ENCODE data around the gene AURKAIP1.

The AURKAIP1 gene

GRCh38 chr1:1374929-1375662 lies at the start of gene AURKAIP1:
AURKAIP1 (minus strand) TSS chr1:1375207; CDS start chr1:1374756, 451 bp downstream.
- ChIA-PET CTCF (interaction anchor here (0.8 to 9.3 kb wide), 9 partner anchors 8 to 130 kb away, joined by 3 to 138 read pairs (median 7); partner anchors contain the start of genes CCNL2 and DVL1), POLR2A (interaction anchor here (0.7 to 3.1 kb wide), 15 partner anchors 10 to 70 kb away, joined by 3 to 36 read pairs (median 4); partner anchors contain the start of genes CCNL2, MRPL20 and MXRA8)
- TF ChIP-seq CTCF (IDR thresholded peaks at IDR 0.05; ENCODE audit: insufficient read depth, low read length, missing control alignments) = peak; percentile 67
- peak; percentile 97 for DNase-seq (ENCODE audit: low read depth, low spot score)
- H3K4me3 ChIP-seq (ENCODE audit: low read depth, low read length) = peak within 1 kb of the TSS; percentile 85

- no peak for TF ChIP-seq CTCF (IDR thresholded peaks at IDR 0.05; ENCODE audit: insufficient read depth, low read length, missing control alignments)
- DNase-seq (ENCODE audit: low read depth, low spot score) = no peak
- no peak overlapping the region for H3K4me3 ChIP-seq (ENCODE audit: low read depth, low read length)
- POLR2A ChIA-PET = no interaction called here
- CTCF ChIA-PET = no interaction called here
Measured at GRCh38 chr1:1424707-1425106, 49.7 kb upstream of the AURKAIP1 start.

GRCh38 chr1:1423245-1423597 lies 48.2 kb upstream of the AURKAIP1 start:
- POLR2A ChIA-PET = no interaction called here
- DNase-seq (ENCODE audit: low read depth, low spot score) = no peak
- no peak for TF ChIP-seq CTCF (IDR thresholded peaks at IDR 0.05; ENCODE audit: insufficient read depth, low read length, missing control alignments)
- H3K4me3 ChIP-seq (ENCODE audit: low read depth, low read length) = no peak overlapping the region
- CTCF ChIA-PET = interaction anchor here (1.2 to 2.3 kb wide), 2 partner anchors 19 to 24 kb away, joined by 3 to 10 read pairs; no protein-coding TSS in a partner anchor

GRCh38 chr1:1422465-1423244 lies 47.6 kb upstream of the AURKAIP1 start:
- no peak for TF ChIP-seq CTCF (IDR thresholded peaks at IDR 0.05; ENCODE audit: insufficient read depth, low read length, missing control alignments)
- H3K4me3 ChIP-seq (ENCODE audit: low read depth, low read length) = no peak overlapping the region
- no peak for DNase-seq (ENCODE audit: low read depth, low spot score)
- CTCF ChIA-PET = interaction anchor here (1.2 to 2.3 kb wide), 2 partner anchors 19 to 23 kb away, joined by 3 to 10 read pairs; no protein-coding TSS in a partner anchor
- POLR2A ChIA-PET = no interaction called here

GRCh38 chr1:1421907-1422464 lies 47.0 kb upstream of the AURKAIP1 start:
- no peak overlapping the region for H3K4me3 ChIP-seq (ENCODE audit: low read depth, low read length)
- TF ChIP-seq CTCF (IDR thresholded peaks at IDR 0.05; ENCODE audit: insufficient read depth, low read length, missing control alignments) = no peak
- POLR2A ChIA-PET = no interaction called here
- no peak for DNase-seq (ENCODE audit: low read depth, low spot score)
- CTCF ChIA-PET = interaction anchor here (2.3 kb wide), 1 partner anchor 20 kb away, joined by 10 read pairs; no protein-coding TSS in a partner anchor
